Germinal center (tissue), 1 donor: ENCODE measurements around the gene KIF26B.
"Not testable (repeated sequence)": the region's sequence is repeated elsewhere in the genome, so short reads cannot be mapped to it uniquely, and the experiment has no call there.

Experiments used
- DNase-seq: peaks from one replicate; pipeline ENCODE4 v3.0.0; 2012; ENCODE audit warnings: mixed read lengths, low spot score

Gene KIF26B

GRCh38 chr1:245325922-245326795 is 171.4 kb downstream of the KIF26B start:
- DNase-seq = no peak

GRCh38 chr1:245327360-245327759 is 172.6 kb downstream of the KIF26B start:
- no peak for DNase-seq

GRCh38 chr1:245327842-245328241 is 173.1 kb downstream of the KIF26B start:
- DNase-seq = no peak

DNA sequence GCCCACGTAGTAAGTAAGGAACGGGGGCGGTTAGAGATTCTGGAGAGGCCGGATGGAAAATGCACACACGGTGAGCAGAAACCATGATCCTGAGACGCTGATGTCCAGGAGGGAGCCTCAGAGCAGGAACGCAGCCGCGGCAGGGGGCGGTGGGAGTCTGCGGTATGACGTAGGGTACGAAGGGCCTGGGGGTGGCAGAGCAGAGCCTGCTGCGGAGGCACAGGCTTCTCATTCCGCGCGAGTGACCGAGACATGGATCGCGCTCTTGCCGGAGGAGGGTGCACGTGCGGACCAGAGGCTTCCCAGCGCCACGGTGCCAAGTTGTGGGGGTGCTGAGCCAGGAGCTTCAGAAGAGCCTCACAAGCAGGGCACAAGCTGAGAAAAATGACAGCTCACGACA is 176.2 kb downstream of the KIF26B start:
- no peak for DNase-seq

DNA sequence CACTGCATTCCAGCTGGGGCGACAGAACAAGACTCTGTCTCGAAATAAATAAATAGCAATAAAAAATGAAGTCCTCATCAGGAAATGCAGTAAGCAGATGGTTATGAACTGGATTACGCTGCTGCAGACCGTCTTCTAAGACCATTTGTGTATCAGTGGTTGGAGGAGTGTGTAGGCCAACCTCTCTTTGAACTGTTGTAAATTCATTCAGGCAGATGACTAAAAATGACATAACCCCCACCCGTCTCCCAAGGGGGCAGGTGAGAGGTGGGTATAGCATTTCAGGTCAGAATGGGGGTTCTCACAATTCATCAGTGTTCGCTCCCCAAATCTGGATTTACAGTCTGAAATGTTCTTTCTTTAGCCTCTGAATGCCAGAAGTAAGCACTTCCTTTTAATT is 177.3 kb downstream of the KIF26B start:
- no peak for DNase-seq

- no peak for DNase-seq
These were observed 177.7 kb downstream of the KIF26B start for GRCh38 chr1:245332513-245332912.

DNA sequence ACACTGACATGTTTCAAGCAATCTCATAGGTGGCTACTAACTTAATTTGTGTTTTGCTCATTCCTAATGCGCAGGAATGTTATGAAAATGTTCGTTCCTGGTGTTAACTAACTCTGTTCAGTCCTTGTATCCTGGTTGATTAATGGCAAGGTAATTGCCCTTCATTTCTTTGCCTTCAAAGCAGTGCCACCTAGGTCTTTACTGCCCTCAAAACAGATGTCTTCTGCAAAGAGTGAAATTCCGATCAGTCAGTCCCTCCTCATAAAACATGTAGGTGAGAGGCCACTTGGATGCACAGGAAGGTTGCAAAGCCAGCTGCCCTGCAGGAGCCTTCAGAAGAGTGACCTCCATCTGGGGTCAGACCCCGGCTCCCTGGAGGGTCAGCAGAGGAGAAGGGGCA is 179.4 kb downstream of the KIF26B start:
- DNase-seq = no peak

DNA sequence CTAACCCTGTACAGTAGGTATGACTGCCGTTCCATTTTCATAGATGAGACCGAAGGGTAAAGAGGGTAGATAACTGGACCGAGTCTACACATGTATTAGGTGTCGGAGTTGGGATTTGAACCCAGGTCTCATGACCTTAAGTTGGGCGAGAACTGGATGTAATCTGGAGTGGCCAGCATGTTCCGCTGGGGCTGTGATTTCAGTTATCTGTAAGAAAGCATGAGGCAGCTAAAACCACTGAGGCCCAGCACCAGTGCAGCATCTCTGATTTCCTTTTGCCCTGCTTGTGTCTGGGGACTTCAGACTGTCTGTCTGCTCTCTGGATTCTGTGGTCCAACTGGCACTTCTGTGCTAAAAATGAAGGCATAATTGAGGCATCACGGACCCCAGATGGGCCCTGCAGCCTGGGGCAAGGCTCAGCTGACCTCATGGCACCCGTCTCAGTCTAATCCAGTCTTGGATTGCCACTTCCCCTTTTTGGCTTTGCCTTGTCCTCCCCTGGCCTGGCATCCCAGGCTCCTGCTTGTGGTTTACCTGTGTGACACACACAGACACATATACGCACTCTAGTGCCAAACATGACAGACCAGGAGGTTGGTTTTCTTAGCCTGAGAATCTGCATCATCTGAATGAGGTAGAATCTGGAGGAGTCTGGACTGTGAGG is 180.2 kb downstream of the KIF26B start:
- no peak for DNase-seq

GRCh38 chr1:245335684-245336083 is 180.9 kb downstream of the KIF26B start:
- DNase-seq = not testable (repeated sequence)

GRCh38 chr1:245336149-245336983 is 181.6 kb downstream of the KIF26B start:
- DNase-seq = no peak

GRCh38 chr1:245336984-245337355 is 182.2 kb downstream of the KIF26B start:
- DNase-seq = not testable (repeated sequence)

DNA sequence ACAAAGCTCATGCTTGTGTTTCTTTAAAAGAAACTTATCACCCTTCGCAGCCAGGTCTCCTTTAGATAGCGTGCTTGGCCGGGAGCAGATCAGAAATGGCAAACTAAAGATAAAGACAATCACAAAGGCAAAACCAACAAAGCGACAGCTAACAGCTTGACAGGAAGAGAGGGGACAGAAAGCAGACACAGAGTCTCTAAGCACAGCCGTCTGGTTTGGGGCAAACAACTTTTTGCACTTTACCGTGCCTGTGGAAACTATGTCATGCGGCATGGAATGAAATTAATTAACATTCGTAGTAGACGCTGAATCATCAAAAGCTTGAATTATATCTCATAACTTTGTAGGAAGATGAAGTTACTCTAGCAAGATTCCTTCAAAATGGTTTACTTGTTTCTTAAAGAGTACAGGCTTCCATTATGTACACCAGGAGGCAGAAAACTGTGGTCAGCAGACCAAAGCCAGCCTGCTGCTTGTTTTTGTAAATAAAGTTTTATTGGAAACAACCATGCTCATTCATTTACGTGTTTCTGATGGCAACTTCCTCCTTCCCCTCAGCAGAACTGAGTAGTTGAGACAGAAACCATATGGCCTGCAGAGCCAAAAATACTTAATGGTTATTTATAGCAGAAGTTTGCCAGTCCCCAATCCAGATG is 183.2 kb downstream of the KIF26B start:
- no peak for DNase-seq

DNA sequence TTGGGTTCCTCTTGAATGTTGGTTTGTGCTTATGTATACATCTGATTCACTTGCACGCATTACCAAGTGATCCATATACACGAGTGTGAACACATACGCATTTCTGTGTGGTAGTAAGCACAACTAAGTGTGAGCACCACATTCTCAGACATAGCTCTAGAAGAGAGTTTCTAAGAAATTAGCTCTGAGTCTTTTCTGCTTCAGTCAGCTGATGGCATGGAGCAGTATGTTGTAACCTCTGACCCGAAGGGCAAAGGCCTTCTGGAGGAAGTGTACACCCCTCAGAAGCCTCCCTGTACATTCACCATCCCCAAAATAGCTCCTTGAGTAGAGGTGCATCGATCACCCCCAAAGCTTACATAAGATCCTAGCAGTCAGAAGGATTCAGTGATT is 183.7 kb downstream of the KIF26B start:
- no peak for DNase-seq

- no peak for DNase-seq
These were observed 187.0 kb downstream of the KIF26B start for GRCh38 chr1:245341743-245342142.

GRCh38 chr1:245345191-245345884 is 190.6 kb downstream of the KIF26B start:
- DNase-seq = no peak

DNA sequence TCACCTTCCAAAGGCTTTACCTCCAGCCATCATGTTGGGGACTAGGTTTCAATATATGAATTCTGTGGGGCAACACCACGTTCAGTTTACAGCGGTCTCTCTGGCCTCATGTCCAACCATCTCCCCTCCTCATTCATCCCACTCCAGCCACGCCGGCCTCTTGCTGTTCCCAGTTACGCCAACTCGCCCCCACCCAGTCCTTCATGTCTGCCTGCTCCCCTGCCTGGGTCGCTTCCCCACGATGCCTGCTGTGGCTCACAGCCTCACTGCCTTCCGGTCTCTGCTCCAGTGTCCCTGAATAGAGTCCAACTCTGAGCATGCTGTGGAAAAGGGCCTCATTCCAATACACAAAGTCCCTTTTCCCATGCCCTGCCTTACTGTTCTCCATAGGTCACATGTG is 193.8 kb downstream of the KIF26B start:
- no peak for DNase-seq

DNA sequence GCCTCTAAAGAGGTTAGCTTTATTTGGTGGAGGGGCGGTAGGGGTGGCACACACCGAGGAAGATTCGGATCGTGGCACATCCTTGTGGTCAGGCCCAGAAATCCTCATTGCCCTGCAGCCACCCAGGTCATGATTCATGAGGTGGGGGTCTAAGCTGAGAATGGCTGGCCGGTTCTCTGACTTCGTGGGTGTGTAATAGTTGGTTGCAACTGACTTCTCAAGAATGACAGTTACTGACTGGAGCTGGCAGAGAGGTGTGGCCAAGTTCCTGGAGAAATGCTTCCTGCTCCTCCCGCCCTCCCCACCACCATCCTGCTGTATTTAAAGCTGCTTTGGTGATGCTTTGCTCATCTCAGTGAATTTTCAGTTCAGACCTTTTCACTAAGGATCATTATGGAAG is 198.6 kb downstream of the KIF26B start:
- DNase-seq = no peak

- no peak for DNase-seq
These were observed 199.4 kb downstream of the KIF26B start for GRCh38 chr1:245353915-245354775.

DNA sequence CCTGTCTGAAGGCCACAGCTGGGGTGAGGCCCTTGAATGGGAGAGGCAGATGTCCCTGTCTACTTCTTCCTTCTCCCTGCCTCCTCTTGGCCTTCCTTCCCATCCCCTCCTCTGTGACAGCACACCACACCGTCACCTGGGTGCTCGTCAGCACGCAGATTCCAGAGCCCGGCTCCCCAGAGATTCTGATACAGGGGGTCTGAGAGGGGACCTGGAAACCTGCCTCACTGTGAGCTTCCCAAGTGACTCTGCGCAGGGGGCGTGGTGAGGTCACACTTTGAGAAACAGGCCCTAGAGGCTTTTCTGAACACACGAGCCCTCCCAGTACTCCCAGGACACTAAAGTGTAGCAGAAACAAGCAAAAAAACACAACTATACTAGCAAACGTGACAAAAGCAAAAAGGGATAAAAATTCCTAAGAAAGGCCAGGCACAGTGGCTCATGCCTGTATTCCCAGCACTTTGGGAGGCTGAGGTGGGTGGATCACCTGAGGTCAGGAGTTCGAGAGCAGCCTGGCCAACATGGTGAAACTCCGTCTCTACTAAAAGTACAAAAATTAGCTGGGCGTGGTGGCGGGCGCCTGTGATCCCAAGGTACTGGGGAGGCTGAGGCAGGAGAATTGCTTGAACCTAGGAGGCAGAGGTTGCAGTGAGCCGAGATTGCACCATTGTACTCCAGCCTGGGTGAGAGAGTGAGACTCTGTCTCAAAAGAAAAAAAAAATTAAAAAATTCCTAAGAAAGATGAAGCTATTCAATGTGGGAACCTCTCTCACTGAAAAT is 201.3 kb downstream of the KIF26B start:
- not testable (repeated sequence) for DNase-seq
